Dedifferentiated amniotic fluid mesenchymal stem cell (primary cell): ENCODE results near the gene NPR3.

Experiments used
- DNase-seq: peaks from one replicate; pipeline ENCODE4 v3.0.0-alpha.2; 2016; ENCODE audit errors: extremely low spot score

Gene NPR3, protein sequence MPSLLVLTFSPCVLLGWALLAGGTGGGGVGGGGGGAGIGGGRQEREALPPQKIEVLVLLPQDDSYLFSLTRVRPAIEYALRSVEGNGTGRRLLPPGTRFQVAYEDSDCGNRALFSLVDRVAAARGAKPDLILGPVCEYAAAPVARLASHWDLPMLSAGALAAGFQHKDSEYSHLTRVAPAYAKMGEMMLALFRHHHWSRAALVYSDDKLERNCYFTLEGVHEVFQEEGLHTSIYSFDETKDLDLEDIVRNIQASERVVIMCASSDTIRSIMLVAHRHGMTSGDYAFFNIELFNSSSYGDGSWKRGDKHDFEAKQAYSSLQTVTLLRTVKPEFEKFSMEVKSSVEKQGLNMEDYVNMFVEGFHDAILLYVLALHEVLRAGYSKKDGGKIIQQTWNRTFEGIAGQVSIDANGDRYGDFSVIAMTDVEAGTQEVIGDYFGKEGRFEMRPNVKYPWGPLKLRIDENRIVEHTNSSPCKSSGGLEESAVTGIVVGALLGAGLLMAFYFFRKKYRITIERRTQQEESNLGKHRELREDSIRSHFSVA

DNA sequence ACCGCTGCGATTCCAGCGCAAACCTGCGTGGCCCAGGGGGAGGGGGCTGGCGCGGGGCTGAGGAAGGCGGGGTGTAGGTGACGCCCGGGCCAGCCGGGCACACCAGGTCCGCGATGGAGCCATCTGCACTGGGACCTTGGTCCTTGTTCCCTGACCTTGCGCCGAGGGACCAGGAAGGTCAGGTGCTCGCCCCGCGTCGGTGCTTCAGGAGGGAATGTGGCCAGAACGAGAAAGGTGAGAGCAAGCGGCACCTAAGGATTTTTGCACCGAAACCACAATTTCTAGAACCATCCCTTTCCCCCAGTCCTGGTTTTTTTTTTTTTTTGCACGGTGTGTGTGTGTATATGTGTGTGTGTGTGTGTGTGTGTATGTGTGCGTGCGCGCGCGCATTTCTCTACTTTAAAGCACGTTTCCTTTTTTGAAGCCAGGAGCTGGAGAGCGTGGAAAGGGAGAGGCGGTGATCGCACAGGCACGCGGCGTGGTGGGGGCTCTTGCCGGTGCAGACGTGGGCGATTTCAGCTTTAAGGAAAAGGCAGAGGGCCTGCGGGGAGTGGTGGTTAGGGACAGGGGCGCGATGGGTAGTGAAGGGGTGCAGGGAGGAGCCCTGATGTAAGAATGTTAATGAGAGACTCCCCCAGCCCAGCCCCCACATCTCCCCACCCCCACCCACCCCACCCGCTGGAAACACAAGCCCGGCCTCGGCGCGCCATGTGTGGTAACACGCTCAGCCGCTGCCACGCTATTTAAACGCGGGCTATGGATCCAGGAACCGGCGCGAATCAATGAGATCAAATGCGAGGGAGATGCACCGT is at the start of gene NPR3:
Gene NPR3, plus strand, starts transcription at position 772 of the 812 bp plus-strand sequence. CDS start 456 bp downstream, outside the sequence.
- peak; percentile 59 for DNase-seq

DNA sequence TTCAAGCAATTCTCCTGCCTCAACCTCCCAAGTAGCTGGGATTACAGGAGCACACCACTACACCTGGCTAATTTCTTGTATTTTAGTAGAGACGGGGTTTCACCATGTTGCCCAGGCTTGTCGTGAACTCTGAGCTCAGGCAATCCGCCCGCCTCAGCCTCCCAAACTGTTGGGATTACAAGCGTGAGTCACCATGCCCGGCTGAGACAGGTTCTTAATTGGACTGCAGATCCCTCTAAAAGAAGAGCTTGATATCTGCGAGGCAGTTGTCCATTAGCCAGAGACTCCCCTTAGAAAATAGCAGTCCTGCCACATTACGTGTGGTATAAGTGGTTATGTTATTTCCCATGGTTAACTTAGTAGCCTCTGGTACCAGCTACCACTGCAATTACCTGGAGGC is 46.6 kb upstream of the NPR3 start:
- DNase-seq, result no peak

DNA sequence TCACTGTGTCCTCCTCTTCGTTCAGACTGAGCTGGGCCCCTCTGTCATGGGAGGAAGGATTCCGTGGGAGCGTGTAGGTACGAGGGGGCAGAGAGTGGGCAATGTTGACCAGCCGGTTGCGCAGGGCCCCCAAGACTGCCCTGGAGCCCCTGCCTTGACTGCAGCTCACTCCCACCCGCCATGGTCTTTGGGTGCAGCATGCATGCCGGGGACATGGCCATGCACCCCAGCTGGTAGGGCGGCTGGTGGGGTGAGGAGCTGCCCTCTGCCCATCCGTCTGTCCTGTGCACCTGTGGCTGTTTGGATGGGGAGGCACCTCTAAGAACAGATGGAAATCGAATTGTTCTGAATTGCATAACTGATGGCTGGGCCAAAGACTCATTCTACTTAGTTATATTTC is 42.6 kb upstream of the NPR3 start:
- DNase-seq, result no peak

DNA sequence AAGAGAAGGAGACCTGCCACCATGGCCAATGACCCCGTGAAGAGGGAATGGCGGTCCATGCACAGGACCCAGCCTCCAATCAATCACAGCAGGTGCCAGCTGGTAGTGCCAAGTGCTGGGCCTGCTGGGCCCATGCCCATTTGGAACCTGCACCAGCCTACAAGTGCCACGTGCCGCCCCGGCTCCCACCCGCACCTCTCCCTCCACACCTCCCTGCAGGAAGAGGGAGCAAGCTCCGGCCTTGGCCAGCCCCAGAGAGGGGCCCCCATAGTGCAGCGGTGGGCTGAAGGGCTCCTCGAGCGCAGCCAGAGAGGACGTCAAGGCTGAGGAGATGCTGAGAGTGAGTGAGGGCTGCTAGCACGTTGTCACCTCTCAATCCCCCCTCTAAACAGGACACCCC is 37.8 kb upstream of the NPR3 start:
- DNase-seq, result no peak

DNA sequence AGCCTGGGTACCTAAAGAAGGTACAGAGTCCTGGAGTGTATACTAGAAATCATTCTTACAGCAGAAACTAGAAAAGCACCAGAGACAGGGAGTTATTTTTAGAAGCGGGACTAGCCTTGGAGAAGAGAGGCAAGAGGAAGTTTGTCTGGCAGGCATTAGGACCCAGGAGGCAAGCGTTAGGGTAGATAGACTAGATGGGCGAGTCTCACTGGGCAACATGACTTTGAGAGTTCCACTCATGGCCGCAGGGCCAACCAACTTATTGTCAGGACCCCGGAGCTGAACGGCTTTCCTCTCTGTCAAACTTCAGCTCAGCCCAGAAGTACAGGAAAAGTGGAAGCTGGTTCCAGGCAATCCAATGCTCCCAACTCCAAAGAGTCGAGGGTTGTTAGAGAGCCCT is 34.1 kb upstream of the NPR3 start:
- no peak for DNase-seq

DNA sequence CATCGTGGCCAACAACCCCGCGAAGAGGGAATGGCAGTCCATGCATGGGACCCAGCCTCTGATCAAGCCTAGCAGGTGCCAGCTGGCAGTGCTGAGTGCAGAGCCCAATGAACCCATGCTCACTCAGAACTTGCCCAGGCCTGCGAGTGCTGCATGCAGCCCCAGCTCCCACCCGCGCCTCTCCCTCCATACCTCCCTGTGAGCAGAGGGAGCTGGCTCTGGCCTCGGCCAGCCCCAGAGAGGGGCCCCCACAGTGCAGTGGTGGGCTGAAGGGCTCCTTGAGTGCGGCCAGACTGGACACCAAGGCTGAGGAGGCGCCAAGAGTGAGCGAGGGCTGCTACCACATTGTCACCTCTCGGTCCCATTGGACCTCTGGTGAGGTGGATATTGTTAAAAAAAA is 32.6 kb upstream of the NPR3 start:
- DNase-seq, result no peak

DNA sequence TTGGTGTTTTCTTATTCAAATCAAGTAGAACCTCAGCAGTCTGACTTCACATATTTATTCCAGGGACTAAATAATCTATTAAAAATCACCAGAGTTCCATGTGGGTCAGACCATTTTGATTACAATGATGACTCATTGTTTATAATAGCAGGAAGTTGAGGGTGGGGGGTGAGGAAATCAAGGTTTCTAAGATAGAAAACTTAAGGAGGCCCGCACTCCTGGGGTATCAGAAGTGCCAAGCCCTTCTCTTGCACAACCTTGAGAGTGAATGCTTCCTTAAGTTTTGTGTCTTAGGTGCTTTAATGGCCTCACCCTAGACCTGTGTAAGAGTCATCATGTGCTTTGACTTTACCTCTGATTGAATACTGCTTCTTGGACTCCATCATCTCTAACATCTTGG is 31.9 kb upstream of the NPR3 start:
- no peak for DNase-seq

DNA sequence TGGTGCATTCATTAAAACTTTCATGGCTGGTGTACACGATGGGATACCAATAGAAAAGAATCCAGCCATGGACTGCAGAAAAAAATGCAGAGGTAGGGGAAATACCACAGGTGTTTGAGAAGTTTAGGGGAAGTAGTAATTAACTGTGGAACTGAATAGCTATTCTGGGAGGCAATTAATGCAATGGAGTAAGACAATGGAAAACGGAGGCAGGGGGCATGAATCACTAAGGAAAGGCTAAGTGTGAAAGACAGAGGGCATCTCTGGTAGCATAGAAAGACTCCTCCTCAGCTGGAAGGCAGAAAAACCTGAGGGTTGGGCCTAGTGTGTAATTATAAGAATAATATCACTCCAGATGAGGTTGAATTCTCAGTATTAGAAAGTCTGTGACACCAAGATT is 30.9 kb upstream of the NPR3 start:
- no peak for DNase-seq

DNA sequence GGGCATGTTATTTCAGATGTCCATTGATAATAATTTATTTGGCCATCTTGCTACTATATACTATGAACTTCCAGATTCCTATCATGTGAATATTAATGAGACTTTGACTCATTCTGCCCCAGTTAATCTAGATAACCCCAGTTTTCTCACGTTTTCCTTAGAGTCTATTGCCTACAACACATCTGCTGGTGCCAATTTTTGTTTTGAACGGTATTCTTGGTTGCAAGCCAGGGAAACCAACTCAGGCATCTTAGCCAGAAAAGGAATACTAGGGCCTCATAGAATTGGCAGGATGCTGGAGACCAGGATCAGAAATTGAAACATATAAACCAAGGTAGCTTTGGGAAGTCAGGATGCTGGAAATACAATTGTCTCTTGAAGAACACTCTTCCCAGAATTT is 28.0 kb upstream of the NPR3 start:
- no peak for DNase-seq

DNA sequence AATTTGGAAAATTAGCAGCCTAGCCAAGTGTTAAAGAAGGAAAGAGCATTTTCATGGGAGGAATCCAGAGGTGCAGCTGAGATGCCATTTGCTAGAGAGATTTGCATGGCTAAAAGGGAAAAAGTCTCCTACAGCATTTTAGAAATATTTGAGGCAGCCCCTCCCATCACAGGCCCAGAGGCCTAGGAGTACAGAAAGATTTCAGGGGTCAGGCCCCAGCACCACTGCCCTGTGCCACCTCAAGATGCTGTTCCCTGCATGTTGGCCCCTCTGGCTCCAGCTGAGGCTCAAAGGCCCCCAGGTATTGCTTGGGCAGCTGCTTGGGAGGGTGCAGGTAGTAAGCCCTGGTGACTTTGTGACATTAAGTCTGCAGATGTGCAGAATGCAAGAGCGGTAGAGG is 26.9 kb upstream of the NPR3 start:
- no peak for DNase-seq

DNA sequence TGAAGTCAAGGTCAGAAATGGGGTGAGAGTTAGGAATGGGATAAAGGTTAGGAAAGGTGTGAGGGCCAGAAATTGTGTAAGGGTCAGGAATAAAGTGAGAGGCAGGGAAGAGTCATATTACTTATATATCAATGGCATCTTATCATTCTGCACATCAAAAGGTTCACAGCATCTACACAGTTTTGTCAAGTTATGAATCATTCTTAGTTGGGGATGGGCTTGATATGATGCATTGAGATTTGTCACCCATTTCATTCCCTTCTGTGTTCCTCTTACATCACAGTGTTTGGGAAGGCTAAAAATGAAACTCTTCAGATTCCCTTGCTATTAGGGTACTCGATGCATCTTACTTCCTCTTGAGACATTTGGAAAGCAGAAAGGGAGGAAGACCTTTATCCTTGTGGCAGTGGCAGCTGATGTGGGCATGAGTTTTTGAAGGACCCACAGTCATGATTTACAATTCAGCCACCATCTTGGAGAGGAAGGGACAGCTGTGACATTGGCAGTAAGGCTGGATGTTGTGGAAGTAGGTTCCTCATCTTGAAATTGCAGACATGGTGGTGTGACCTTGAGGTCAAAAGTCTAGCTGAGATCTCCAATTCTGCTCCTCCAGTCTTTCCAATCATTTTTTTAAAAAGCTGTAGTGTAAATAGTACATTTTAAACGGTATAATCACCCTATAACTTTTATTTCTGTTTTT is 24.2 kb upstream of the NPR3 start:
- DNase-seq, result no peak

DNA sequence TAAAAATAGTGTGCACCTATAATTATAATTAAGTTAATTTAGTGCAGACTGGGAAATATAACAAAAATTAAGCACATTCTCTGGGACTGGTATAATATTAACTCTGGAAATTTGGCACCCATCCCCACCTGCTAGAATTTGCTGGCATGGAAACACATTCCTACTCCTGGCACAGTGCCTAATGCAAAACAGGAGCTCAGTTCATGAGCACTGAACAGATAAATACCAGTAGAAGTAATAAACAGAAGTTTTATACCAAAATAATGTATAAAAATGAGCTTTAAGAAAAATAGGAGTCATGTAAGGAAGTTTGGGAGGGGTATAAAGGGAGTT is 23.7 kb upstream of the NPR3 start:
- DNase-seq, result peak; percentile 30

DNA sequence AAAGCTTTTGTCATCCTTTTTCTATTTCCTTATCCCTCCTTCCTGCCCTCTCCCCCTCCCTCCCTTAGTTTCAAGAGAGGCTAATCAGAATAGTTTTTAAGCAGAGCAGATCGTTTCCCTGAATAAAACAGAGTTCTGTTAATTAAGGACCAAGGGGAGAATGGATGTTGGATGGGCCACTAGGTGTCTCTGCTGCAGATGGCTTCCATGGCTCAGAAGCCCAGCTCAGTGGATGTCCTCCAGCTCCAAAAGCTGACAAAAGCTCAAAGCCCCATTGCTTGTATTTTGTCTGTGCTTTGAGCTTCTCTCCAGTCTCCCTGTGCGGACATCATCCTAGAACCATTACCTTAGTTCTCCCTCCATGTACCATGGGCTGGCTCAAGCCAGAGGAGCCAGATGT is 21.0 kb upstream of the NPR3 start:
- no peak for DNase-seq

DNA sequence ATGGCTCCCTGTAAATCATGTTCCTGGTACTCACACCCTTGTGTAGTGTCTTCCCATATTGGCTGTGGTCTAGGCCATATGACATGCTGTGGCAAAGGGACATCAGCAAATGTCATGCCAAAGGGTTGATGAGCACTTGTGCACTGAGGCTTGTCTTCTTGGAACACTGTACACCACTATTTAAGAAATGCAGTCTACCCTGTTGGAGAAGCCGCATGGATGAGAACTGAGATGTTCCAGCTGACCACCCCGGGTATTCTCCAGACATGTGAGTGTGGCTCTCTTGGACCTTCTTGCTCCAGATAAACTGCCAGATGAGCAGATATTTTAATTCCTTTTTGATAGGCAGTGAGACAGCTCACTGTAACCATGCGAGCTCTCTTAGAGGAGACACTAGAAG is 20.5 kb upstream of the NPR3 start:
- DNase-seq, result no peak

DNA sequence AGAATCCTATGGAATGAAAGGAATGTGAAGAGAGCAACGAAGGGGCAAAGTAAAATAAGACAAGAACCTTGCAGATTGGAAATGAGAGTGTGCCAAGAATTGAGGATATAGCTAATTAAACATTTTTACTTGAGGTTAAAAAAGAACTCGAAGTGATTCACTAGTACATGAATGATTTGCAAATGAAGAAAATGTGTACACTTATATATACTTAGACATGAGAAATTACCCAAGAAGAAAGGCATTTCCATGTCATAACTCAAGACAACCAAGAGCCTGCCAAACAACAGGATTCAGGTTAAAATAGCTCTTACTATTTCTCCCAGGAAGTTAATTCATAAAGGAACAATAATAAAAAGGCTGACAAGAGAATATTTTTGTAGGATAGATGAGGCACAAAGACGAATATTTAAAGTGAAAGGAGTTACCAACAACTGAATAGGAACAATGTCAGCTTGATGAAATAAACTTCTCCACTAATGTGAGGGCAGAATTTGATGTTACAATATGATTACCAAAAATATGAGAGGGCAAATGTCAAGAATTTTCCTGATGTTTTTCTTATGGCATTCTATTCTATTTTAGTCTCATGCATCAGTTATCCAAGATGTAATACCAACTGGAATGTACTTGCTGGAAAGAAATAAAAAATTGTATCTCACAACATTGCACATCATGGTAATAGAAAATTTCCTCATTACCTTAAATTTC is 18.9 kb upstream of the NPR3 start:
- DNase-seq, result peak; percentile 87

DNA sequence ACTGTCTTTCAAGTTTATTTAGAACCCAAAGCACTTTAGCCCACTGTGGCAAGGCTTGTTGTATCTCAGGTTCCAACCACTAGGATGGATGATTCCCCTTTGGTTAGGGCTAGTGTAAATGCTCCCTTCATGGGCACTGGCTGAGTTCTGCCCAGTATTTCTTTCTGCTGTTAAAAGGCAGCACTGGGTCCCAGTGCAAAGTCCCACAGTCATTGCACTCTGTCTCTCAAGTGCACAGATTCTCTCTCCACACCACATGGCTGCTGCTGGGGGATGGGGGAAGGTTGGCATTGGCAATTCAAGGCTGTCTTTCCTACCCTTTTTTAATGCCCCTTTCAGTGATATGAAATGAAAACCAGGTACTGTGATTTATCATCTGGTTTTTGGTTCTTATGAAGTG is 7.2 kb upstream of the NPR3 start:
- no peak for DNase-seq

DNA sequence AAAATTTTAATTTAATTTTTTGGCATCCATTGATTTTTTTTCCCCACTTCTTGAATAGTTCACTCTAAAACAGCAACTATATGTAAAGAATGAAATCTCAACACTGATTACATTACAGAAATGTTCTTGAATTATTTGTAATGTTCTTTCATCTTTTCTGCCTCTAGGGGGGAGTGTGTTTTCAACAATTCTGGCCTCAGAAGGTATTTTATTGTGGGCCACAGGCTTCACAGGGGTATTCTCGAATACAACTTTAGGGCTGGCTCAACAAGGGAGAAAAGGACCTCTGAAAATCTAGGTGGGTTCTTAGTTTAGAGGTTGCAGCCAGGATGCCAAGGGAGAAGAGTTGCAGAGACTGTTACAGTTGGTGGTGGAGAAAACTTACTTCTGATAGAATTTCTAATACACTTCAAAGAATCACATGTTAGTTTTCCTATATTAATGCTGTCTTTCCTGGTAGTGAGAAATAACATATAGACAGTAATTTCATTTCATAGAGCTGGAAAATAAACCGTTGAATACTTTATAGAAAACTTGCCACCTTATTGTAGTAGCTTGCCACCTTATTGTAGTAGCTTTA is 3.6 kb upstream of the NPR3 start:
- DNase-seq, result peak; percentile 47

DNA sequence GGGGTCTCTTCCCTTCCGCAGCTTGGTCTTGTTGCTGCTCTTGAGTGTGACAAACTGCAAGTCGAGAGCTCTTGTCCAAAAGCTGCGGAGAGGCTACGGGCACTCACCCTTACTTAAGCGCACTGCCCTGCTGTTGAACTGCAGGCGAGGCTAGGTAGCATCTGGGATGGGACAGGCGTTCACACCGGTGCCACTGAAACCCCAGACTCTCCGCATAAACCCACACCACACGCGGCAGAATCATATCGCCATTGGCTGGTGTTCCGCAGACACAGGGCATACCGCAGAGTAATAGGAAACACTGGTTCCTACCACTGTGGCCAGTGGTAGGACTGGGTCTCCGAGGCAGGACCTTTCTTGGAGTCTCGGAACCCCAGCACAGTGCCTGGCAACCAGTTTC is 2.2 kb upstream of the NPR3 start:
- no peak for DNase-seq

DNA sequence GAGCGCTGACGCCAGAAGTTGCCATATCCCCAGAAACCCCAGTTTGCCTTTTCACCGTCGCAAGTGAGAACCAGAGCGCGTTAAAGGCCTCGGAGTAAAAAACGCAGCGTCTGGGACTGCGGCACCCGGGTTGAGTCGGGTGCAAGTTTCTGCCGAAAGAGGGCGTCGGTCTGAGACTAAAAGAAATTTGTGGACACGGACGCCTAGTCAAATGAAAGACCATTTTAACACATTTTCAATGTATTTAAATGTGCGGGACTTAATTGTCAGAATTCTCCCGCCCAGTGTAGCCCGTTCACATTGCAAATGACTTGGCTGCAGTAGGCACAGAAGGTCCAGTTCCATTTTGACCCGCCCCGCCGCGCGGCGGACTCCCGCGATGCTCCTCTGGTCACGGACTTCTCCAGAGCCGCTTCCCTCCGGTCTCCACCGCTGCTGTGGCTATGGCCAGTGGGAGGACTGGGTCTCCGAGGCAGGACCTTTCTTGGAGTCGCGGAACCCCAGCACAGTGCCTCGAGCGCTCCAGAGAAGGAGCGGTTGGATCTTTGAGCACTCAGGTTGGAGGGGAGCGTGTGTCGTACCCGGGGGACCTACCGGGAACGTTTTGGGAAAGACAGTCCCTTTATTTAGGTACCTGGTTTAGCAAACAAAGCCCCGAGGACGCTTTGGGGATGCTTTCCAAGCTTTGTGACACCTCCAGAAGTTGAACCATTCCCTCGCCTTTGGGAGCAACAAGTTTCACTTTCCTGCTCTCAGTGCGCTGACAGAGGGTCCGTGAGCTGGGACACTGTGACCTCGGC is 1.2 kb upstream of the NPR3 start:
- DNase-seq, result peak; percentile 71

DNA sequence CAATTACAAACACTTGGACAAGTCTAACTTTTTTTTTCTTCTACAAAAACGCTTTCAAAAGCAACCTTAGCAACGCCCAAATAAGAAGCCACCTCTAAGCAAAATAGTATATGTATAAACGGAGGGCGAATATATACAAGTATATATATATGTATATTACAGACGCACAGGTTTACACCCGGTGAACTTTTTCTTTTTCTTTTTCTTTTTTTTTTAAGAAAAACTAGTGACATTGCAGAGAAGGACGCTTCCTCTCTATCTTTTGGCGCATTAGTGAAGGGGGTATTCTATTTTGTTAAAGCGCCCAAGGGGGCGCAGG is 200 bp downstream of the NPR3 start:
- no peak for DNase-seq
